A549 (cell line): Measurements from ENCODE around the gene SLC1A3. TPM values are rescaled to one million over a fixed set of nuclear protein-coding genes. Genes with fewer than 3 reads are reported as not detected.

Experiments used
- ATAC-seq, 2 experiments: fragments of 200-7000 bp in 1 of 2; fragments of >200 bp in 1 of 2; cut with Nextera tagmentation in 1 of 2; cut with Tn5 transposase in 1 of 2; 3 replicates each; pipeline versions ENCODE4 v1.8.0 to v1.9.1; 2018 to 2020; ENCODE audit warnings: mild to moderate bottlenecking in 1 of 2, moderate library complexity in 1 of 2
- CTCF ChIA-PET: fragments of 300-600 bp; sonication (Branson Sonifier 250); formaldehyde crosslinking; extraction: SDS; loops from one replicate; lab custom pipeline; 2021; ENCODE audit warnings: antibody characterized with exemption, inconsistent platforms; lab: Yijun Ruan, JAX
- POLR2A ChIA-PET: fragments of 350-600 bp; formaldehyde crosslinking; extraction: SDS; loops from one replicate; lab custom pipeline; 2021; ENCODE audit warnings: antibody characterized with exemption, inconsistent platforms; lab: Yijun Ruan, JAX
- DNase-seq, 2 experiments: peaks; one replicate each; pipeline versions ENCODE4 v3.0.0 to v3.0.0-alpha.2; 2011 to 2016; ENCODE audit warnings: low read depth in 1 of 2, low spot score in 1 of 2
- FAIRE-seq: peaks from 2 replicates; lab custom pipeline; 2011; peaks lifted over from hg19 to GRCh38; lab: Jason Lieb, UNC
- H3K27ac ChIP-seq, 2 experiments: fragments of >200 bp; sonication (Bioruptor Twin); formaldehyde crosslinking; 3 replicates each; pipeline ENCODE4 v1.5.1; 2016 to 2017
- H3K4me1 ChIP-seq: fragments of >200 bp; sonication (Bioruptor Twin); formaldehyde crosslinking; 3 replicates; pipeline ENCODE4 v1.6.1; 2016
- H3K4me2 ChIP-seq: fragments of >200 bp; sonication (Bioruptor Twin); formaldehyde crosslinking; 3 replicates; pipeline ENCODE4 v1.6.1; 2016
- H3K4me3 ChIP-seq: fragments of >200 bp; sonication (Bioruptor Twin); formaldehyde crosslinking; 3 replicates; pipeline ENCODE4 v1.5.1; 2016
- H3K9me3 ChIP-seq: fragments of >200 bp; sonication (Bioruptor Twin); formaldehyde crosslinking; 3 replicates; pipeline ENCODE4 v1.6.1; 2016
- ATOH8 ChIP-seq: fragments of 250-450 bp; sonication (Bioruptor Pico); IDR thresholded peaks from 2 replicates; pipeline ENCODE4 v1.5.0; 2020; ENCODE audit warnings: low read depth, mild to moderate bottlenecking, moderate library complexity
- CBX8 ChIP-seq: fragments of 200-600 bp; sonication (generic); IDR thresholded peaks from 2 replicates; pipeline ENCODE4 v1.6.1; 2016
- CHD2 ChIP-seq: fragments of 150-350 bp; IDR thresholded peaks from 2 replicates; pipeline ENCODE4 v1.6.1; 2014; ENCODE audit warnings: low read length; ENCODE audit not compliant: partially characterized antibody
- ELK1 ChIP-seq: fragments of 150-350 bp; IDR thresholded peaks from 2 replicates; pipeline ENCODE4 v1.6.1; 2014; ENCODE audit warnings: low read depth, mild to moderate bottlenecking, low read length
- HES2 ChIP-seq: fragments of >200 bp; sonication (Bioruptor Twin); formaldehyde crosslinking; IDR thresholded peaks from 2 replicates; pipeline ENCODE4 v1.6.1; 2016
- HMGXB4 ChIP-seq: fragments of 250-450 bp; sonication (Bioruptor Pico); IDR thresholded peaks from 2 replicates; pipeline ENCODE4 v1.5.0; 2021; ENCODE audit warnings: mild to moderate bottlenecking, moderate library complexity, borderline replicate concordance
- HOXA7 ChIP-seq: fragments of 250-450 bp; sonication (Bioruptor Pico); IDR thresholded peaks from 2 replicates; pipeline ENCODE4 v1.5.0; 2020; ENCODE audit warnings: mild to moderate bottlenecking, moderate library complexity
- JUNB ChIP-seq: fragments of >200 bp; sonication (Bioruptor Twin); formaldehyde crosslinking; IDR thresholded peaks from 2 replicates; pipeline ENCODE4 v1.6.1; 2016
- KDM5A ChIP-seq: fragments of 200-600 bp; sonication (generic); IDR thresholded peaks from 2 replicates; pipeline ENCODE4 v1.6.1; 2016; ENCODE audit warnings: antibody characterized with exemption, mild to moderate bottlenecking
- MAX ChIP-seq: IDR thresholded peaks from 2 replicates; pipeline ENCODE4 v1.6.1; 2012
- MYC ChIP-seq: IDR thresholded peaks from 2 replicates; pipeline ENCODE4 v1.6.1; 2012; ENCODE audit warnings: mild to moderate bottlenecking, inconsistent platforms, low read length, improper control_type of control experiment, borderline replicate concordance
- NFE2L2 ChIP-seq: fragments of 150-350 bp; conservative IDR thresholded peaks from 2 replicates; pipeline ENCODE4 v1.6.1; 2014; ENCODE audit warnings: low read length
- PBX3 ChIP-seq: IDR thresholded peaks from 2 replicates; pipeline ENCODE4 v1.6.1; 2012
- POLR2A ChIP-seq: IDR thresholded peaks from 2 replicates; pipeline ENCODE4 v1.6.1; 2012; ENCODE audit warnings: mild to moderate bottlenecking, low read length
- RCOR1 ChIP-seq: fragments of 150-350 bp; IDR thresholded peaks from 2 replicates; pipeline ENCODE4 v1.6.1; 2014; ENCODE audit warnings: antibody characterized with exemption, low read length, low read depth
- REST ChIP-seq: fragments of 200-600 bp; sonication (generic); IDR thresholded peaks from 2 replicates; pipeline ENCODE4 v1.6.1; 2016; ENCODE audit warnings: antibody characterized with exemption, mild to moderate bottlenecking, moderate library complexity
- RNF2 ChIP-seq: fragments of 200-600 bp; sonication (generic); IDR thresholded peaks from 2 replicates; pipeline ENCODE4 v1.6.1; 2016; ENCODE audit warnings: low read depth, mild to moderate bottlenecking, antibody characterized with exemption, moderate library complexity, borderline replicate concordance
- TP53 ChIP-seq: fragments of 250-450 bp; sonication (Bioruptor Pico); IDR thresholded peaks from 2 replicates; pipeline ENCODE4 v1.5.0; 2021; ENCODE audit warnings: mild to moderate bottlenecking, moderate library complexity
- ZC3H11A ChIP-seq: fragments of 450-650 bp; IDR thresholded peaks from 2 replicates; pipeline ENCODE4 v1.6.1; 2014; ENCODE audit warnings: antibody characterized with exemption, mild to moderate bottlenecking
- WGBS: methylation state at CpG from one replicate; pipeline ENCODE4 v1.1.6; 2017; ENCODE audit errors: missing lambda C conversion rate; 5-methylcytosine and 5-hydroxymethylcytosine counted together
- polyA plus RNA-seq, 4 experiments: library from polyadenylated mRNA; depleted of rRNA in 3 of 4; stranded (reverse); fragments of >200 nt; fragmentation: RNase III in 1 of 4; extraction: RNeasy Plus Mini Kit Qiagen cat#74134 plus additional on column Dnase treatment in 1 of 4; gene quantifications; 2 replicates in 3 of 4; 3 replicates in 1 of 4; pipeline ENCODE4 v1.2.3, GENCODE V29; 2011 to 2017

Gene SLC1A3
- polyA plus RNA-seq, 2 of the 4 experiments (the other 2 are of a cell fraction), result not detected

GRCh38 chr5:36664766-36665165 is 58.4 kb downstream of the SLC1A3 start:
- no peak for FAIRE-seq
- no peak overlapping the region for H3K27ac ChIP-seq
- ChIA-PET CTCF (no interaction called here), POLR2A (no interaction called here)
- TF ChIP-seq CBX8 (no peak), MYC (no peak), HES2 (no peak), JUNB (no peak), HOXA7 (CRISPR knock-in tag) (no peak), MAX (no peak)
- DNase-seq, result no peak
- WGBS, result 53% methylated on average over 3 of the region's 3 CpGs
- no peaks in the 10 kb centered on the region for H3K9me3 ChIP-seq
- H3K4me3 ChIP-seq, result no peak overlapping the region
- ATAC-seq, result no peak
- no peaks in the 10 kb centered on the region for H3K4me1 ChIP-seq
- H3K4me2 ChIP-seq, result no peak overlapping the region

GRCh38 chr5:36665628-36666027 is 59.2 kb downstream of the SLC1A3 start:
- FAIRE-seq (no peak), ATAC-seq (no peak), DNase-seq (no peak)
- no peak for TF ChIP-seq RCOR1
- TF ChIP-seq ATOH8 (CRISPR knock-in tag), result no peak
- H3K4me3 ChIP-seq, result no peak overlapping the region
- no peaks in the 10 kb centered on the region for H3K4me1 ChIP-seq
- CTCF ChIA-PET, result no interaction called here
- 11% methylated on average over 3 of the region's 3 CpGs for WGBS
- H3K27ac ChIP-seq, result no peak overlapping the region
- no peak overlapping the region for H3K4me2 ChIP-seq
- H3K9me3 ChIP-seq, result no peaks in the 10 kb centered on the region
- POLR2A ChIA-PET, result no interaction called here

- H3K4me1 ChIP-seq, result no peaks in the 10 kb centered on the region
- DNase-seq (no peak), ATAC-seq (no peak), FAIRE-seq (no peak)
- no peak overlapping the region for H3K4me2 ChIP-seq
- no peaks in the 10 kb centered on the region for H3K9me3 ChIP-seq
- 70% methylated on average over 2 of the region's 2 CpGs for WGBS
- POLR2A ChIA-PET, result no interaction called here
- CTCF ChIA-PET, result no interaction called here
- TF ChIP-seq RCOR1 (no peak), HMGXB4 (no peak), POLR2A (no peak), KDM5A (no peak), ELK1 (no peak)
- H3K4me3 ChIP-seq, result no peak overlapping the region
- no peak overlapping the region for H3K27ac ChIP-seq
Observed at GRCh38 chr5:36666274-36666673, 59.9 kb downstream of the SLC1A3 start.

- Histone ChIP-seq H3K9me3 (no peaks in the 10 kb centered on the region), H3K4me2 (no peak overlapping the region), H3K4me1 (no peaks in the 10 kb centered on the region), H3K27ac (no peak overlapping the region), H3K4me3 (no peak overlapping the region)
- FAIRE-seq, result no peak
- DNase-seq, result no peak
- ChIA-PET CTCF (interaction anchor here (1.1 kb wide), 1 partner anchor 23 kb away, joined by 3 read pairs; no protein-coding TSS in a partner anchor), POLR2A (no interaction called here)
- no peak for ATAC-seq
- 3% methylated on average over 1 of the region's 1 CpG for WGBS
- TF ChIP-seq ZC3H11A (no peak), TP53 (no peak), HMGXB4 (no peak), JUNB (no peak), REST (no peak), CBX8 (no peak), RNF2 (no peak), CHD2 (no peak), NFE2L2 (no peak), PBX3 (no peak)
Observed at GRCh38 chr5:36666986-36667385, 60.6 kb downstream of the SLC1A3 start.
